Activated T-helper 2 cell treated with anti-CD3 and anti-CD28 coated beads, Interferon-gamma antibody, Interleukin-2, Interleukin-4, amounts not matched to agents 10 μg/mL and 5 μg/mL and 100 μg/mL, durations not matched to agents 14 hours and 24 hours and 36 hours (primary cell): Measurements from ENCODE around the gene CR1. TPM values are rescaled to one million over a fixed set of nuclear protein-coding genes. Genes with fewer than 3 reads are reported as not detected.
"Not testable (repeated sequence)": the region's sequence is repeated elsewhere in the genome, so short reads cannot be mapped to it uniquely, and the experiment has no call there.

Source experiments
- DNase-seq: peaks from one replicate; pipeline ENCODE4 v3.0.0; 2021; ENCODE audit warnings: low spot score
- H3K27ac Mint-ChIP-seq: one replicate; pipeline ENCODE4 v1.8.0; 2021; ENCODE audit warnings: mixed read lengths
- H3K27me3 Mint-ChIP-seq: one replicate; pipeline ENCODE4 v1.8.0; 2021; ENCODE audit warnings: low read depth, mixed read lengths
- H3K36me3 Mint-ChIP-seq: one replicate; pipeline ENCODE4 v1.8.0; 2021; ENCODE audit warnings: low read depth, mixed read lengths
- H3K4me1 Mint-ChIP-seq: one replicate; pipeline ENCODE4 v1.8.0; 2021; ENCODE audit warnings: low read depth, mixed read lengths
- H3K4me3 Mint-ChIP-seq: one replicate; pipeline ENCODE4 v1.8.0; 2021; ENCODE audit warnings: low read depth, mild to moderate bottlenecking, moderate library complexity, mixed read lengths
- H3K9me3 Mint-ChIP-seq: one replicate; pipeline ENCODE4 v1.8.0; 2021; ENCODE audit warnings: mixed read lengths
- intact Hi-C: fragments of 100-400 bp; cut with micrococcal nuclease; formaldehyde crosslinking; loops from one replicate; pipeline ENCODE4 v1.15.1; 2023
- total RNA-seq: library from RNA; stranded (reverse); gene quantifications from 2 replicates; pipeline ENCODE4 v1.2.3, GENCODE V29; 2022

CR1 gene
- total RNA-seq, 1 donor from 2014 or later = not detected

DNA sequence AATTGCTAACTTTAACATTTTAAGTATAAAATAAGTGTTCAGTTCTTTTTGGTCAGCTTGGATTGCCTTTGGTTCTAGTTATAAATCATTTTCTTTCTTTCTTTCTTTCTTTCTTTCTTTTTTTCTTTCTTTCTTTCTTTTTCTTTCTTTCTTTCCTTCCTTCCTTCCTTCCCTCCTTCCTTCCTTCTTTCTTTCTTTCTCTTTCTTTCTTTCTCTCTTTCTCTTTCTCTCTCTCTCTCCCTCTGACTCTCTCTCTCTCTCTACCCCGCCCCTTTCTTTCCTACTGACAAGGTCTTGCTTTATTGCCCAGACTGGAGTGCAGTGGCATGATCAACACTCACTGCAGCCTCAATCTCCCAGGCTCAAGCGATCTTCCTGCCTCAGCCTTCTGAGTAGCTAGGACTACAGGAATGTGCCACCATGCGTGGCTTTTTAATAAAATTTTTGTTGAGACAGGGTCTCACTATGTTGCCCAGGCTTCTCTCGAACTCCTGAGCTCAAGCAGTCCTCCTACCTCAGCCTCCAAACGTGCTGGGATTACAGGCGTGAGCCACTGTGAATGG is 187.0 kb downstream of the CR1 start:
- H3K4me3 Mint-ChIP-seq, intact Hi-C loops, H3K27ac Mint-ChIP-seq, H3K4me1 Mint-ChIP-seq, H3K36me3 Mint-ChIP-seq, H3K9me3 Mint-ChIP-seq, DNase-seq: not testable (repeated sequence)
- peaks cover 25% of the 10 kb centered on the region for H3K27me3 Mint-ChIP-seq

DNA sequence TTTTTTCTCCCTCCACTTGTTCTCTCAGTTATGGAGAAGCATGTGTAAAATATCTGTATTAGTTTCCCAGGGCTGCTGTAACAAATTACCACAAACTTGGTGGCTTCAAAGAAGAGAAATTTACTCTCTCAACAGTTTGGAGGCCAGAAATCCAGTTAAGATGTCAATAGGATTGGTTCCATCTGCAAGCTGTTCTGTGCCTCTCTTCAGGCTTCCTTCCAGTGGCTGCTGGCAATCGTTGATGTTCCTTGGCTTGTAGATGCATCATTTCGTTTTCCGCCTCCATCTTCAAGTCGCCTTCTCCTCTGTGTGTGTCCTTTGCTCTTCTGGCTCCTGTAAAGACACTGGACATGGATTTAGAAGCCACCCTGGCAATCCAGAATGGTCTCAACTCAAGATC is 194.6 kb downstream of the CR1 start:
- H3K4me3 Mint-ChIP-seq, intact Hi-C loops, H3K27ac Mint-ChIP-seq: not testable (repeated sequence)

DNA sequence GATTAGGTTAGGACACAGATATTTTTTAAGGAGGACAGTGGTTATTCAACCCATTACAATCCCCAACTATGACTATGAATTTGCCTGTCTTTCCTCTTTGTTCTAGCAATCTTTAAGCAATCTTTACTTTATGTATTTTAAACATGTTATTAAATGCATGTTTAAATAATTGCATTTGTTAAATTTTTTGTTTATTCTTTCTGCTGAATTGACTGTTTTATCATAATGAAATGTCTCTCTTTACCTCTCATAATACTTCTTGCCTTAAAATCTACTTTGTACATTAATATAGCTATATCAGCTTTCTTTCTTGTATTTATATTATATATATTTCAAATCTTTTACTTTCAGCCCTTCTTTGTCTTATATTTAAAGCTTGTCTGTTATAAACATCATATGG is 195.1 kb downstream of the CR1 start:
- Mint-ChIP-seq H3K36me3 (no peaks in the 10 kb centered on the region), H3K27me3 (peaks cover 34% of the 10 kb centered on the region), H3K9me3 (no peaks in the 10 kb centered on the region), H3K4me3 (no peak overlapping the region), H3K4me1 (no peaks in the 10 kb centered on the region), H3K27ac (no peak overlapping the region)
- DNase-seq = no peak
- intact Hi-C loops = no loop called here

More for the DNA sequence above, 194.6 kb downstream of the CR1 start:
- peaks cover 31% of the 10 kb centered on the region for H3K27me3 Mint-ChIP-seq
- H3K9me3 Mint-ChIP-seq, DNase-seq, H3K4me1 Mint-ChIP-seq, H3K36me3 Mint-ChIP-seq: not testable (repeated sequence)

Other genes starting within 250 kb of the CR1 start
- gene CD55, start 174.5 kb upstream of the CR1 start, total RNA-seq = 132 and 135 TPM in 2 replicates
- not detected in 2 replicates for gene CR2, start 41.8 kb upstream of the CR1 start, total RNA-seq
- gene CR1L, start 149.0 kb downstream of the CR1 start, total RNA-seq = not detected in 2 replicates